ENCODE results near the gene ZNF333.

ZNF333 gene

GRCh38 chr19:14689598-14690503, at the start of gene ZNF333:
TSS of gene ZNF333 (plus strand) at chr19:14690048. CDS start at chr19:14693492, 3,444 bp downstream.
- peak; percentile 88 to 90 for DNase-seq

DNA sequence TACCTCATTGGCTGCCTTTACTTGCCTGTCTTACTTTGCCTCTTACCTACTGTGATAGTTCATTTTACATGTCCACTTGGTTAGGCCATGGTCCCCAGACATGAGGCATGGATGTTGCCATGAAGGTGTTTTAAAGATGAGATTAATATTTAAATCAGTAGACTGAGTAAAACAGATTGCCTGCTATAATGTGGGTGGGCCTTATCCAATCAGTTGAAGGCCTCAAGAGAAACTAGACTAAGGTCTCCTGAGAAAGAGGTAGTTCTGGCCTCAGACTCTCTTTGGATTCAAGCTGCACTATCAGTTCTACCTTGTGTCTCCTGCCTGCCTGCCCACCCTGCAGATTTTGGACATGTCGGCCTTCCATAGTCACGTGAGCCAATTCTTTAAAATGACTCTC, 41.3 kb upstream of the ZNF333 start:
- DNase-seq = no peak

GRCh38 chr19:14649020-14649419, 40.8 kb upstream of the ZNF333 start:
- no peak for DNase-seq

- DNase-seq = no peak
These were observed 39.7 kb upstream of the ZNF333 start for GRCh38 chr19:14650161-14650560.

DNA sequence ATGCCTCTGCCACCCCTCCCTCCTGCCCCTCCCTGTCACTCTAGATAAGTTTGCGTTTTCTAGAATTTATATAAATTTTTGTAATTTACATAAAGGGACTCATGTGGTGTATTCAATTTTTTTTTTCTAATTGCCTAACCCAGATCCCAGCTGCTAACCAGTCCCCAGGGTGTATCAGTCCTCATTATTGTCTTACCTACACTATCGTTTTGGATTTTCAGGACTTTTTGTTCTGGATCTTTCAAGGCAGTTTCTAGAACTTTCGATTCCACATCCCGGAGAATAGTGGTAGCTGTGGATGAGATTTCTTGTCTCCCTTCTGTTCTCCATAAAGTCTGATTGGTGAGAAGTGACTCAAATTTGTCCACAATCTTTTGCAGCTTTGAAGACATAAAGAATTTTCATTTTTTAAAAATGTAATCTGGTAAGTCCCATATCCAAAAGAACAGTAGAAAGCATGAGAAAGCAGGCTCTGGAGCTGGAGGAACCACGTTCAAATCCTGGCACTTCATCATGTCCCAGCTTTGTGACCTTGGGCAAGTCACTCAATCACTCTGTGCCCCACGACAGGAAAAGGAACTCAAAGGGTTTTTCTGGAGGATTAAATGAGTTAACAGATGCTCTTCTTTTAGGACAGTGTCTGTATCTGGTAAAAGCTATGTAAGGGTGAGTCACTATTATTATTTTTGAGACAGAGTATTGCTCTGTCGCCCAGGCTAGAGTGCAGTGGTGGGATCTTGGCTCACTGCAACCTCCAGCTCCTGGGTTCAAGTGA, 34.9 kb upstream of the ZNF333 start:
- no peak for DNase-seq

- no peak for DNase-seq
These were observed 34.1 kb upstream of the ZNF333 start for GRCh38 chr19:14655726-14656125.

GRCh38 chr19:14659874-14660489, 29.9 kb upstream of the ZNF333 start:
- DNase-seq = no peak

- DNase-seq = no peak
These were observed 28.4 kb upstream of the ZNF333 start for GRCh38 chr19:14661372-14661924.

DNA sequence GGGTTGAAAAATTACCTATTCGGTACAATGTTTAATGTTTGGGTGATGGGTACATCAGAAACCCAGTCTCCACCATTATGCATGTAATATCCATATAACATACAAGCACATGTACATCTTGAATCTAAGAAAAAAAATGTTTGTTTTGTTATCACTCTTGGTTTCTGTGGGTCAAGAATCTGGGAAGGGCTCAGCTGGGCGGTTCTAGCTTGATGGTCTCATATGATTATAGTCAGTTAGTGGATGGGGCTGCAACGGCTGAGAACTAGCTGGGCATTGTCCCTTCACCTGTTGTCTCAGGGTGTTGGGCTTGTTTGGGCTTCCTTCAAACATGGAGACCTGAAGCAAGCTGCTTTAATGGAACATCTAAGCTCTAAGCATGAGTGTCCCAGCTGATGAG, 19.9 kb upstream of the ZNF333 start:
- no peak for DNase-seq

- DNase-seq = no peak
These were observed 19.4 kb upstream of the ZNF333 start for GRCh38 chr19:14670408-14670807.

GRCh38 chr19:14672188-14672872, 17.5 kb upstream of the ZNF333 start:
- DNase-seq = no peak

DNA sequence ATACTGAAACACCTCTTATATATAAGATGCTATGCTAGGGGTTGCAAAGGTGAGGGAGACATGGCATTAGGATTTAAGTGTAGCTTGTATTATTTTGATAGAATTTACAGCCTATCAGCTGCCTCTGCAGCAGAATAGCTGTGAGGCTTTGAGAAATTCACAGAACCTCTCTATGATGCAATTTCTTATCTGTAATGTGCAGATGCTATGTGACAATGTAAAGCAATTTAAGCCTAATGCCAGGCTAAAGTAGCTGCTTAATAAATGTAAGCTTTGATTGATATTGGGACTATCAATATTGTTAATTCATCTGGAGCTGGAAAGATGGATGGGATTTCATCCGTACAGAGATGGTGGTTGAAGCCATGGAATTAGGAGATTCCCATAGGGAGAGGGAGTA, 16.8 kb upstream of the ZNF333 start:
- DNase-seq = no peak

- DNase-seq = no peak
These were observed 15.1 kb upstream of the ZNF333 start, which contains the start of gene ADGRE3 for GRCh38 chr19:14674764-14675163. TSS of gene ADGRE3 (minus strand) at chr19:14674844. CDS start at chr19:14674770, 74 bp downstream.

- no peak for DNase-seq
These were observed 13.1 kb upstream of the ZNF333 start for GRCh38 chr19:14676762-14677161.

GRCh38 chr19:14677464-14677863, 12.4 kb upstream of the ZNF333 start:
- DNase-seq = no peak

DNA sequence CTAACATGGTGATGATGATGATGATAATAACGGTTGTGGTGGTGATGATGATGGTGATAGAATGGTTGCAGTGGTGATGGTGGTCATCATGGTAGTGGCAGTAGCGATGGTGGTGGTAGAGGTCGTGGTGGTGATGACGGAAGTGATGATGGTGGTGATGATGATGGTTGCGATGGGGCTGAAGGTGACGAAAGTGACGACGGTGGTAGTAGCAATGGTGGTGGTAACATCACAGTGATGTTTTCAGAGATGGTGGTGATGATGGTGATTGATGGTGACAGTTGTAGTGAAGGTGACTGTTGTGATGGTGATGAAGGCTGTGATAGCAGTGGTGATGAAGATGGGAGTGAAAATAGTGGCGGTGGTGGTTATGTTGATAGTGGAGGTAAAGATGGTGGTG, 11.6 kb upstream of the ZNF333 start:
- DNase-seq = no peak

DNA sequence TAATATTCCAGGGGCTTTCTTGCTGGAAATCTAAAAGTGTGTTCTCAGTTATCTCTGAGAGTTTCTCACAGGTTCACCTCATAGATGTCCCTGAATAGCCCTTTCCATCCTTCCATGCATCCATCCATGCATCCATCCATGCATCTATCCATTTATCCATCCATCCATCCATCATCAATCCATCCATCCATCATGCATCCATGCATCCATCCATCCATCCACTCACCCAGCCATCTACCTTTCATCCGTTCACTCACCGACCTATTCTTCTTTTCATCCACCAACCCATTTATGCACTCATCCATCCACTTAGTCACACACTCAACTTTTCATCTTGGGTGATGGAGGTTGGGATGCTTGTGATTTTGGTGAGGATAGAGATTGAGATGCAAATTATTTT, 7.8 kb upstream of the ZNF333 start:
- DNase-seq = no peak

DNA sequence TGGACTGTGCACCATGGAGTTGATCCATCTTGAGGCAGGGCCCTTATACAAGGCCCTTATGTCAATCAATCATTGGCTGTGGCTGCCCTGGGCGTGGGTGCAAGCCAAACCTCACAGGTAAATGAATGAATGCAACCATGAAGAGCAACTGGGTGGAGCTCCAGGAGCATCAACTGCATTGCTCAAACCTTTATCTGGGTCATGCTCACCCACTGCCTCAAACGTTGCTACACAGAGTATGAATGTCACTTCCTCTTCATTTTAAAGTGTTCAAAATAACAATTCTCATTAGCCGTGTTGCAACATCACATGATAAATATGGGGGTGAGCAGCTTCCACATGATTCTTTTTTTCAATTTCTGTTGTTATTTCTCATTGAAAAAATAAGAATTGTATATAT, 6.4 kb upstream of the ZNF333 start:
- no peak for DNase-seq

DNA sequence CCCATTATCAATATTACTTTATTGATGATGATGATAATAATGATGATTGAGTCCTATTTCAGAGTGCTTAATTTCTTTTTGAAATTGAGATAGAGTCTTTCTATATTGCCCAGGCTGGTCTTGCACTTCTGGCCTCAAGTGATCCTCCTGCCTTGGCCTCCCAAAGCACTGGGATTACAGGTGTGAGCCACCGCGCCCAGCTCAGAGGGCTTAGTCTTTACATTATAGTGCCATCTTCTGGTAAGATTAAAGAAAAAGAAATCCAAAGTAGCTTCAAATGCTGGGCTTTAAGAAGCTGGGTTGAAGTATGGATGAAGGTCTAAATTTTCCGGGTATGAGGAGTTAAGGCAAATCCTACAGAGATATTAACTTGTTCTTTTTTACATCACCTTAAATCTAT, 3.4 kb upstream of the ZNF333 start:
- DNase-seq = peak in 1 of 2 experiments; percentile 34

DNA sequence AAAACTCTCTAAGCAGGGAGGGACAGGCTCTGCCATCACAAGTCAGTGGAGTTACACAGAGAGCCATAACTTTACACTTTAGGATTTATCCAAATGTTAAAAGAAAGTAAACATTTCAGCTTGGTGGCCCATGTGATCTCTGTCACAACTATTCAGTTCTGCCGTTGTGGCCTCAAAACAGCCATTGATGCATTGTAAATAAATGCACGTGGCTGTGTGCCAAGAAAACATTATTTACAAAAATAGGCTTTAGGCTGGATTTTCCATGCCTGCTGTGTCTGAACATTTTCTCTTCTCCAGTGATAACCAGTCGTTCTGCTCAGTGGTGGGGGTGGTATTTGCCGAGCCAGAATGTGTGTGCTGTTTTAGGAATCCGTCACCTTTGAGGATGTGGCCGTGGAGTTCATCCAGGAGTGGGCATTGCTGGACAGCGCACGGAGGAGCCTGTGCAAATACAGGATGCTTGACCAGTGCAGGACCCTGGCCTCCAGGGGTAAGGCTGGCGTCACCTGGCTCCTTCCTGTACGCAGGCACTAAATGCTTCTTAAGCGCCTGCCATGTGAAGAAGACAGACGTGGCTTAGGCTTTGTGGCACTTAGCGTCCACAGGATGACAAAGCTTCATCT, 4.9 kb downstream of the ZNF333 start:
- no peak for DNase-seq

- no peak for DNase-seq
These were observed 5.6 kb downstream of the ZNF333 start for GRCh38 chr19:14695471-14695870.

DNA sequence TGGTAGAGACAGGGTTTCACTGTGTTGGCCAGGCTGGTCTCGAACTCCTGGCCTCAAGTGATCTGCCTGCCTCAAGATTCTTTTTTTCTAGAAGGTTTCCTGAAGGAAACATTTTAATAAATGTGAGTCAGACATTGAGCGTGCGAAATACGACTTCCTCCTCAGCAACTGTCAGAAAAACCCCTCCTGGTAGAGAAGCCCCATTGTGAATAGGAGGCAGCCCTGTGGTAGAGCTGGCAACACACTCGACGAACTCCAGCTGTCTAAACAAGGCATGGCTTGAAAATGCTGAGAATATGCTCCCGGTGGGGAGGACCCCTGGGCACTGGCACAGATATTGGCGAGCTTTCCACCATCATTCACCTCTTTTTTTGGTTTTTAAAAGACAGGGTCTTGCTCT, 9.8 kb downstream of the ZNF333 start:
- peak in 1 of 2 experiments; percentile 13 for DNase-seq
